Measurements from ENCODE around the gene ARAF. TPM values are rescaled to one million over a fixed set of nuclear protein-coding genes. Genes with fewer than 3 reads are reported as not detected.

The ARAF gene
- total and polyA plus RNA-seq, 2 experiments from 2014 or later = 32.0 to 78.0 TPM

- Histone ChIP-seq H3K27me3 (replicated peaks; ENCODE audit: insufficient read depth) (no peaks in the 10 kb centered on the region), H4K20me1 (ENCODE audit: insufficient read depth) (no peaks in the 10 kb centered on the region), H3F3A (ENCODE audit: insufficient read depth) (peaks cover 4% of the 10 kb centered on the region; the same call in 1 of the 2 replicates), H3K4me3 (no peak overlapping the region), H3K4me2 (ENCODE audit: unreplicated experiment) (no peak overlapping the region), H3K79me2 (ENCODE audit: insufficient read depth) (no peaks in the 10 kb centered on the region), H3K9me3 (ENCODE audit: low read depth) (no peaks in the 10 kb centered on the region), H3K4me1 (ENCODE audit: insufficient read depth) (peaks cover 7% of the 10 kb centered on the region; the same call in 1 of the 2 replicates), H3K36me3 (ENCODE audit: low read depth) (no peaks in the 10 kb centered on the region), H3K9ac (no peak overlapping the region), H3K9me2 (ENCODE audit: insufficient read depth) (no peaks in the 10 kb centered on the region), H2AFZ (no peak overlapping the region), H3K27ac (no peak overlapping the region)
- WGBS, 2 experiments (ENCODE audit: low coverage in 1 of 2, low lambda C conversion rate in 2 of 2, missing lambda C conversion rate in 2 of 2) = 83 to 97% methylated on average over 9 to 21 of the region's 27 CpGs
- DNase-seq = no peak
- TF ChIP-seq EZH2phosphoT487 (IDR thresholded peaks at IDR 0.05; ENCODE audit: insufficient read depth, low read depth) = no peak
- TF ChIP-seq EZH2 (IDR thresholded peaks at IDR 0.05; ENCODE audit: insufficient read depth, poor library complexity, severe bottlenecking) = no peak
- in situ Hi-C loops (cut with MboI) = no loop called here
Measured at GRCh38 chrX:47574547-47575301, 13.7 kb downstream of the ARAF start.

GRCh38 chrX:47576021-47576898 is 15.3 kb downstream of the ARAF start:
- peaks cover 7% of the 10 kb centered on the region; the same call in 1 of the 2 replicates for H3K4me1 ChIP-seq (ENCODE audit: insufficient read depth)
- no peak for TF ChIP-seq EZH2 (IDR thresholded peaks at IDR 0.05; ENCODE audit: insufficient read depth, poor library complexity, severe bottlenecking)
- no peak for TF ChIP-seq EZH2phosphoT487 (IDR thresholded peaks at IDR 0.05; ENCODE audit: insufficient read depth, low read depth)
- no peaks in the 10 kb centered on the region for H3K9me2 ChIP-seq (ENCODE audit: insufficient read depth)
- H3F3A ChIP-seq (ENCODE audit: insufficient read depth) = peaks cover 4% of the 10 kb centered on the region; the same call in 1 of the 2 replicates
- WGBS, 2 experiments (ENCODE audit: low coverage in 1 of 2, low lambda C conversion rate in 2 of 2, missing lambda C conversion rate in 2 of 2) = 93 to 94% methylated on average over 11 to 17 of the region's 20 CpGs
- no peak overlapping the region for H3K4me3 ChIP-seq
- in situ Hi-C loops (cut with MboI) = no loop called here
- H3K79me2 ChIP-seq (ENCODE audit: insufficient read depth) = no peaks in the 10 kb centered on the region
- H3K9ac ChIP-seq = no peak overlapping the region
- H4K20me1 ChIP-seq (ENCODE audit: insufficient read depth) = no peaks in the 10 kb centered on the region
- no peaks in the 10 kb centered on the region for H3K27me3 ChIP-seq (replicated peaks; ENCODE audit: insufficient read depth)
- no peak overlapping the region for H3K27ac ChIP-seq
- no peak overlapping the region for H3K4me2 ChIP-seq (ENCODE audit: unreplicated experiment)
- H3K36me3 ChIP-seq (ENCODE audit: low read depth) = no peaks in the 10 kb centered on the region
- no peak for DNase-seq
- H2AFZ ChIP-seq = no peak overlapping the region
- no peaks in the 10 kb centered on the region for H3K9me3 ChIP-seq (ENCODE audit: low read depth)

- Histone ChIP-seq H3K9me2 (ENCODE audit: insufficient read depth) (no peaks in the 10 kb centered on the region), H3F3A (ENCODE audit: insufficient read depth) (peaks cover 4% of the 10 kb centered on the region; the same call in 1 of the 2 replicates), H3K4me1 (ENCODE audit: insufficient read depth) (peaks cover 12% of the 10 kb centered on the region; the same call in 1 of the 2 replicates), H4K20me1 (ENCODE audit: insufficient read depth) (no peaks in the 10 kb centered on the region), H3K36me3 (ENCODE audit: low read depth) (no peaks in the 10 kb centered on the region), H3K9me3 (ENCODE audit: low read depth) (no peaks in the 10 kb centered on the region), H3K27ac (no peak overlapping the region), H3K4me2 (ENCODE audit: unreplicated experiment) (no peak overlapping the region), H3K4me3 (no peak overlapping the region), H3K27me3 (replicated peaks; ENCODE audit: insufficient read depth) (no peaks in the 10 kb centered on the region), H3K9ac (no peak overlapping the region), H3K79me2 (ENCODE audit: insufficient read depth) (peaks cover 2% of the 10 kb centered on the region), H2AFZ (no peak overlapping the region)
- 5 to 11% methylated on average over 9 of the region's 9 CpGs for WGBS, 2 experiments (ENCODE audit: low coverage in 1 of 2, low lambda C conversion rate in 2 of 2, missing lambda C conversion rate in 2 of 2)
- in situ Hi-C loops (cut with MboI) = no loop called here
- TF ChIP-seq EZH2phosphoT487 (IDR thresholded peaks at IDR 0.05; ENCODE audit: insufficient read depth, low read depth) (no peak), EZH2 (IDR thresholded peaks at IDR 0.05; ENCODE audit: insufficient read depth, poor library complexity, severe bottlenecking) (no peak)
- no peak for DNase-seq
Measured at GRCh38 chrX:47577424-47577823, 16.4 kb downstream of the ARAF start.

- H4K20me1 ChIP-seq (ENCODE audit: insufficient read depth) = no peaks in the 10 kb centered on the region
- H3K27me3 ChIP-seq (replicated peaks; ENCODE audit: insufficient read depth) = no peaks in the 10 kb centered on the region
- H2AFZ ChIP-seq = no peak overlapping the region
- no peak for TF ChIP-seq EZH2phosphoT487 (IDR thresholded peaks at IDR 0.05; ENCODE audit: insufficient read depth, low read depth)
- TF ChIP-seq EZH2 (IDR thresholded peaks at IDR 0.05; ENCODE audit: insufficient read depth, poor library complexity, severe bottlenecking) = no peak
- no peak overlapping the region for H3K4me2 ChIP-seq (ENCODE audit: unreplicated experiment)
- H3K9me3 ChIP-seq (ENCODE audit: low read depth) = no peaks in the 10 kb centered on the region
- no peak for DNase-seq
- H3K9ac ChIP-seq = no peak overlapping the region
- no peaks in the 10 kb centered on the region for H3K9me2 ChIP-seq (ENCODE audit: insufficient read depth)
- H3K4me3 ChIP-seq = no peak overlapping the region
- no peaks in the 10 kb centered on the region for H3K36me3 ChIP-seq (ENCODE audit: low read depth)
- peaks cover 11% of the 10 kb centered on the region; the same call in 1 of the 2 replicates for H3K4me1 ChIP-seq (ENCODE audit: insufficient read depth)
- 0 to 19% methylated on average over 2 of the region's 3 CpGs for WGBS, 2 experiments (ENCODE audit: low coverage in 1 of 2, low lambda C conversion rate in 2 of 2, missing lambda C conversion rate in 2 of 2)
- peaks cover 4% of the 10 kb centered on the region; the same call in 1 of the 2 replicates for H3F3A ChIP-seq (ENCODE audit: insufficient read depth)
- H3K79me2 ChIP-seq (ENCODE audit: insufficient read depth) = peaks cover 7% of the 10 kb centered on the region
- in situ Hi-C loops (cut with MboI) = no loop called here
- H3K27ac ChIP-seq = no peak overlapping the region
Measured at GRCh38 chrX:47577901-47578300, 16.9 kb downstream of the ARAF start.

All from GM23248 (cell line).